PFSK-1 (cell line): Measurements from ENCODE around the gene CTNNA3.

Experiments used
- SIN3A ChIP-seq: IDR thresholded peaks from 2 replicates; pipeline ENCODE4 v1.6.1; 2012; ENCODE audit warnings: mild to moderate bottlenecking, low read length, moderate library complexity, borderline replicate concordance; ENCODE audit not compliant: insufficient read depth
- TAF1 ChIP-seq: IDR thresholded peaks from 2 replicates; pipeline ENCODE4 v1.6.1; 2012; ENCODE audit warnings: low read length, control low read depth, borderline replicate concordance; ENCODE audit not compliant: insufficient read depth

DNA sequence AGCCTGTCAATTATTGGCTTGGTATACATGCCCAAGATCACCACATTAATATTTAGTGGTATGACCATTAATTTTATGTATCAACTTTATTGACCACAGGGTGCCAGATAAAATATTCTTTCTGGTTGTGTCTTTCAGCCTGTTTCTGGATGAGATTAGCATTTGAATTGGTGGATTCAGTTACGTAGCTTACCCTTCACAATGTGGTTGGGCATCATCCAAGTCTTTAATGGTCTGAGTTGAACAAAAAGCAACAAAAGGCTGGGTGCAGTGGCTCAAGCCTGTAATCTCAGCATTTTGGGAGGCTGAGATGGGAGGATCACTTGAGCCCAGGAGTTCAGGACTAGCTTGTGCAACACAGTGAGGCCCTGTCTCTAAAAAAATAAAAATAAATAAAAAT lies 1472.3 kb downstream of the CTNNA3 start:
- no peak for TF ChIP-seq TAF1
- TF ChIP-seq SIN3A, result no peak
